ENCODE results near the gene C10orf67. TPM values are rescaled to one million over a fixed set of nuclear protein-coding genes. Genes with fewer than 3 reads are reported as not detected.

Gene C10orf67
- total RNA-seq, 1 experiment from 2014 or later = not detected

DNA sequence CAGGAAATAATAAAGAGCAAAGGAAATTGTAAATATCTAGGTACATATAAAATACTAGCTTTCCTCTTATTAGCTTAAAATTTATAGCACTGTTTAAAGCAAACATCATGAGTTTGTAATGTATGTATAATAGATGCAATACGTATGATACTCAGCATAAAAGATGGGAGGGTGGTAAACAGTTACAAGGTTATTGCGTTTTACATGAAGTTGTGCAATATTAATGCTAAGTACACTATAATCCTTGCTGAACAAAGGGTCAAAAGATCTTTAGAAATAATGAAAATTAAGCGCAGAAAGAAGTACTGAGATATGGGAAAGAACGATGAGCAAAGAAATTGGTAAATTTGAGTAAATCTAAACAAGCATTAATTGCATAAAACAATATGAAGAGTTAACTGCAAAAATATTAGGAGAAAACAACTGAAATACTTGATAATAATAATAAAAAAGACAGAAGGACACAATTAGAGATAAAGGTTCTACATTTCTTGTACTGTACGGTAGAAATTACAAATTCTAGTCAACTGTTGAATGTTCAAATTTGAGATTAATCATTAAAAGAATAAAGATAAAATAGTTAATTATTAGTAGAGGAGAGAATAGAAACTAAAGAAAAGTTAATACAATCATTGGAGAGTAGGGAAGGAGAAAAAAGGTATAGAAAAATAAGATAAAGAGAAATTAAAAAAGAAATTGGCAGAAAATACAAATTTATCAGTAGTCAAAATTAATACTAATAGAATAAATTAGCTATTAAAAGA is 17.9 kb downstream of the C10orf67 start:
- Histone ChIP-seq H3K27me3 (ENCODE audit: control insufficient read depth, insufficient read depth, low read length) (no peaks in the 10 kb centered on the region), H3K4me3 (ENCODE audit: low read depth in 2 of 2, low read length in 2 of 2) (no peak overlapping the region), H3K27ac (ENCODE audit: low read length) (no peak overlapping the region), H3K4me1 (ENCODE audit: control insufficient read depth, insufficient read depth, low read length) (no peaks in the 10 kb centered on the region), H3K9me3 (ENCODE audit: control insufficient read depth, insufficient read depth, low read depth, low read length) (no peaks in the 10 kb centered on the region), H3K36me3 (ENCODE audit: control insufficient read depth, insufficient read depth, low read length) (no peaks in the 10 kb centered on the region)
- POLR2A ChIA-PET = no interaction called here
- CTCF ChIA-PET = no interaction called here
- no TSS peak for BruUV-seq (replicated peaks)
- DNase-seq (ENCODE audit: low read depth, low spot score) (no peak), ATAC-seq (no peak)
- in situ Hi-C loops (cut with HindIII; ENCODE audit: low pct_unique_long_range_greater_than_20kb, low sequenced_read_pairs) = no loop called here
- intact Hi-C loops (cut with micrococcal nuclease; ENCODE audit: unreplicated experiment) = no loop called here
- TF ChIP-seq, protein P1, sequence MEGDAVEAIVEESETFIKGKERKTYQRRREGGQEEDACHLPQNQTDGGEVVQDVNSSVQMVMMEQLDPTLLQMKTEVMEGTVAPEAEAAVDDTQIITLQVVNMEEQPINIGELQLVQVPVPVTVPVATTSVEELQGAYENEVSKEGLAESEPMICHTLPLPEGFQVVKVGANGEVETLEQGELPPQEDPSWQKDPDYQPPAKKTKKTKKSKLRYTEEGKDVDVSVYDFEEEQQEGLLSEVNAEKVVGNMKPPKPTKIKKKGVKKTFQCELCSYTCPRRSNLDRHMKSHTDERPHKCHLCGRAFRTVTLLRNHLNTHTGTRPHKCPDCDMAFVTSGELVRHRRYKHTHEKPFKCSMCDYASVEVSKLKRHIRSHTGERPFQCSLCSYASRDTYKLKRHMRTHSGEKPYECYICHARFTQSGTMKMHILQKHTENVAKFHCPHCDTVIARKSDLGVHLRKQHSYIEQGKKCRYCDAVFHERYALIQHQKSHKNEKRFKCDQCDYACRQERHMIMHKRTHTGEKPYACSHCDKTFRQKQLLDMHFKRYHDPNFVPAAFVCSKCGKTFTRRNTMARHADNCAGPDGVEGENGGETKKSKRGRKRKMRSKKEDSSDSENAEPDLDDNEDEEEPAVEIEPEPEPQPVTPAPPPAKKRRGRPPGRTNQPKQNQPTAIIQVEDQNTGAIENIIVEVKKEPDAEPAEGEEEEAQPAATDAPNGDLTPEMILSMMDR (IDR thresholded peaks at IDR 0.05) = no peak
- no peak for TF ChIP-seq POLR2AphosphoS5 (IDR thresholded peaks at IDR 0.05; ENCODE audit: low read depth, low read length)
- TF ChIP-seq TCF7L2 (IDR thresholded peaks at IDR 0.05; ENCODE audit: low read depth, low read length) = no peak
- no peak for TF ChIP-seq REST (IDR thresholded peaks at IDR 0.05; ENCODE audit: insufficient read depth in 1 of 2, low read depth in 2 of 2, low read length in 1 of 2)
- TF ChIP-seq SIN3A (IDR thresholded peaks at IDR 0.05; ENCODE audit: borderline replicate concordance, insufficient read depth, low read depth, low read length) = no peak

DNA sequence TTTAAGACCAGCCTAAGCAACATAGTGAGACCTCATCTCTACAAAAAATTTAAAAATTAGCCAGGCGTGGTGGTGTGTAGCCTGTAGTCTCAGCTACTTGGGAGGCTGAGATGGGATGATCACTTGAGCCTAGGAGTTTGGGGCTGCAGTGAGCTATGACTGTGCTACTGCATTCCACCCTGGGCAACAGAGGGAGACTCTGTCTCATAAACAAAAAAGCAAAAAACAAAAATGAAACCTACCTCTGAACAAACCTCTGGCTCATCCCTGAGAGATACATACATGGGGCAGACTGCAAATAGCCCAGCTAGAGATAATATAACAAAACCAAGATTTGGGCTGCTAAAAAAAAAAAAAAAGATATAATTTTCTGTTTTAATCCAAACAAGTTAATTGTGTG is 19.5 kb downstream of the C10orf67 start:
- no peak for ATAC-seq
- intact Hi-C loops (cut with micrococcal nuclease; ENCODE audit: unreplicated experiment) (no loop called here), in situ Hi-C loops (cut with HindIII; ENCODE audit: low pct_unique_long_range_greater_than_20kb, low sequenced_read_pairs) (no loop called here)
- H3K36me3 ChIP-seq (ENCODE audit: control insufficient read depth, insufficient read depth, low read length) = no peaks in the 10 kb centered on the region
- H3K4me1 ChIP-seq (ENCODE audit: control insufficient read depth, insufficient read depth, low read length) = no peaks in the 10 kb centered on the region
- no TSS peak for BruUV-seq (replicated peaks)
- H3K27ac ChIP-seq (ENCODE audit: low read length) = no peak overlapping the region
- CTCF ChIA-PET = interaction anchor here (0.6 kb wide), 1 partner anchor 151 kb away, joined by 6 read pairs; no protein-coding TSS in a partner anchor
- no peaks in the 10 kb centered on the region for H3K9me3 ChIP-seq (ENCODE audit: control insufficient read depth, insufficient read depth, low read depth, low read length)
- POLR2A ChIA-PET = no interaction called here
- H3K4me3 ChIP-seq (ENCODE audit: low read depth in 2 of 2, low read length in 2 of 2) = no peak overlapping the region
- H3K27me3 ChIP-seq (ENCODE audit: control insufficient read depth, insufficient read depth, low read length) = no peaks in the 10 kb centered on the region
- no peak for DNase-seq (ENCODE audit: low read depth, low spot score)
- TF ChIP-seq TCF7L2 (IDR thresholded peaks at IDR 0.05; ENCODE audit: low read depth, low read length) = no peak
- TF ChIP-seq, protein P1 (IDR thresholded peaks at IDR 0.05) = no peak
- no peak for TF ChIP-seq SIN3A (IDR thresholded peaks at IDR 0.05; ENCODE audit: borderline replicate concordance, insufficient read depth, low read depth, low read length)
- no peak for TF ChIP-seq POLR2AphosphoS5 (IDR thresholded peaks at IDR 0.05; ENCODE audit: low read depth, low read length)
- no peak for TF ChIP-seq REST (IDR thresholded peaks at IDR 0.05; ENCODE audit: insufficient read depth in 1 of 2, low read depth in 2 of 2, low read length in 1 of 2)

Measured in Panc1 (cell line).